HepG2 (cell line): ENCODE data around the gene DDX24.

Experiments
- MAFG ChIP-seq: sonication (generic); formaldehyde crosslinking; IDR thresholded peaks from 2 replicates; pipeline ENCODE4 v1.5.1; 2020; ENCODE audit warnings: mild to moderate bottlenecking, missing genetic modification reagents
- NR1H2 ChIP-seq: sonication (generic); formaldehyde crosslinking; IDR thresholded peaks from 2 replicates; pipeline ENCODE4 v1.8.1; 2022; ENCODE audit warnings: low read depth, missing genetic modification reagents, borderline replicate concordance
- POLR2A ChIP-seq, 2 experiments: IDR thresholded peaks; 2 replicates each; pipeline ENCODE4 v1.6.1; 2011; ENCODE audit warnings: low read depth in 2 of 2, low read length in 2 of 2, mild to moderate bottlenecking in 1 of 2, moderate library complexity in 1 of 2; ENCODE audit not compliant: insufficient read depth in 1 of 2
- RBAK ChIP-seq: sonication (generic); formaldehyde crosslinking; IDR thresholded peaks from 2 replicates; pipeline ENCODE4 v1.5.1; 2020; ENCODE audit warnings: mild to moderate bottlenecking, missing genetic modification reagents
- SMC3 ChIP-seq: IDR thresholded peaks from 2 replicates; pipeline ENCODE4 v1.6.1; 2011; ENCODE audit warnings: low read length, improper control_type of control experiment
- TARDBP ChIP-seq: sonication (generic); formaldehyde crosslinking; IDR thresholded peaks from 2 replicates; pipeline ENCODE4 v1.8.0; 2022; ENCODE audit warnings: mild to moderate bottlenecking, missing genetic modification reagents
- ZNF12 ChIP-seq: sonication (generic); formaldehyde crosslinking; IDR thresholded peaks from 2 replicates; pipeline ENCODE4 v1.5.0; 2020; ENCODE audit warnings: missing genetic modification reagents
- TF ChIP-seq, protein P1 (sequence below): sonication (generic); formaldehyde crosslinking; IDR thresholded peaks from 2 replicates; pipeline ENCODE4 v1.5.1; 2020; ENCODE audit warnings: mild to moderate bottlenecking, missing genetic modification reagents
- TF ChIP-seq, protein P2 (sequence below): sonication (generic); formaldehyde crosslinking; IDR thresholded peaks from 2 replicates; pipeline ENCODE4 v1.5.0; 2020; ENCODE audit warnings: mild to moderate bottlenecking, missing genetic modification reagents, moderate library complexity
- TF ChIP-seq, protein P3 (sequence below): sonication (generic); formaldehyde crosslinking; IDR thresholded peaks from 2 replicates; pipeline ENCODE4 v1.8.1; 2022; ENCODE audit warnings: mild to moderate bottlenecking, missing genetic modification reagents

GRCh38 chr14:94040796-94041195 lies 40.2 kb downstream of the DDX24 start:
- TF ChIP-seq, protein P1, sequence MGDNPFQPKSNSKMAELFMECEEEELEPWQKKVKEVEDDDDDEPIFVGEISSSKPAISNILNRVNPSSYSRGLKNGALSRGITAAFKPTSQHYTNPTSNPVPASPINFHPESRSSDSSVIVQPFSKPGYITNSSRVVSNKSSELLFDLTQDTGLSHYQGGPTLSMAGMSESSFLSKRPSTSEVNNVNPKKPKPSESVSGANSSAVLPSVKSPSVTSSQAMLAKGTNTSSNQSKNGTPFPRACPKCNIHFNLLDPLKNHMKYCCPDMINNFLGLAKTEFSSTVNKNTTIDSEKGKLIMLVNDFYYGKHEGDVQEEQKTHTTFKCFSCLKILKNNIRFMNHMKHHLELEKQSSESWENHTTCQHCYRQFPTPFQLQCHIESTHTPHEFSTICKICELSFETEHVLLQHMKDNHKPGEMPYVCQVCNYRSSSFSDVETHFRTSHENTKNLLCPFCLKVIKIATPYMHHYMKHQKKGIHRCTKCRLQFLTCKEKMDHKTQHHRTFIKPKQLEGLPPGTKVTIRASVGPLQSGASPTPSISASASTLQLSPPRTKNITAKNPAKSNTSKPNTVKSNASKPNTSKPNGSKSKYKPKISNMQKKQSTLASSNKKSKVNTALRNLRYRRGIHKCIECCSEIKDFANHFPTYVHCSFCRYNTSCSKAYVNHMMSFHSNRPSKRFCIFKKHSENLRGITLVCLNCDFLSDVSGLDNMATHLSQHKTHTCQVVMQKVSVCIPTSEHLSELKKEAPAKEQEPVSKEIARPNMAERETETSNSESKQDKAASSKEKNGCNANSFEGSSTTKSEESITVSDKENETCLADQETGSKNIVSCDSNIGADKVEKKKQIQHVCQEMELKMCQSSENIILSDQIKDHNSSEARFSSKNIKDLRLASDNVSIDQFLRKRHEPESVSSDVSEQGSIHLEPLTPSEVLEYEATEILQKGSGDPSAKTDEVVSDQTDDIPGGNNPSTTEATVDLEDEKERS: no peak
- TF ChIP-seq, protein P2, sequence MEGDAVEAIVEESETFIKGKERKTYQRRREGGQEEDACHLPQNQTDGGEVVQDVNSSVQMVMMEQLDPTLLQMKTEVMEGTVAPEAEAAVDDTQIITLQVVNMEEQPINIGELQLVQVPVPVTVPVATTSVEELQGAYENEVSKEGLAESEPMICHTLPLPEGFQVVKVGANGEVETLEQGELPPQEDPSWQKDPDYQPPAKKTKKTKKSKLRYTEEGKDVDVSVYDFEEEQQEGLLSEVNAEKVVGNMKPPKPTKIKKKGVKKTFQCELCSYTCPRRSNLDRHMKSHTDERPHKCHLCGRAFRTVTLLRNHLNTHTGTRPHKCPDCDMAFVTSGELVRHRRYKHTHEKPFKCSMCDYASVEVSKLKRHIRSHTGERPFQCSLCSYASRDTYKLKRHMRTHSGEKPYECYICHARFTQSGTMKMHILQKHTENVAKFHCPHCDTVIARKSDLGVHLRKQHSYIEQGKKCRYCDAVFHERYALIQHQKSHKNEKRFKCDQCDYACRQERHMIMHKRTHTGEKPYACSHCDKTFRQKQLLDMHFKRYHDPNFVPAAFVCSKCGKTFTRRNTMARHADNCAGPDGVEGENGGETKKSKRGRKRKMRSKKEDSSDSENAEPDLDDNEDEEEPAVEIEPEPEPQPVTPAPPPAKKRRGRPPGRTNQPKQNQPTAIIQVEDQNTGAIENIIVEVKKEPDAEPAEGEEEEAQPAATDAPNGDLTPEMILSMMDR (CRISPR knock-in tag): no peak
- TF ChIP-seq NR1H2 (CRISPR knock-in tag) (no peak), RBAK (no peak), SMC3 (no peak), MAFG (CRISPR knock-in tag) (no peak), ZNF12 (CRISPR knock-in tag) (no peak), TARDBP (CRISPR knock-in tag) (no peak), POLR2A (IDR thresholded peaks at IDR 0.05; ENCODE audit: insufficient read depth in 1 of 2, low read depth in 2 of 2, low read length in 2 of 2) (no peak)
- TF ChIP-seq, protein P3, sequence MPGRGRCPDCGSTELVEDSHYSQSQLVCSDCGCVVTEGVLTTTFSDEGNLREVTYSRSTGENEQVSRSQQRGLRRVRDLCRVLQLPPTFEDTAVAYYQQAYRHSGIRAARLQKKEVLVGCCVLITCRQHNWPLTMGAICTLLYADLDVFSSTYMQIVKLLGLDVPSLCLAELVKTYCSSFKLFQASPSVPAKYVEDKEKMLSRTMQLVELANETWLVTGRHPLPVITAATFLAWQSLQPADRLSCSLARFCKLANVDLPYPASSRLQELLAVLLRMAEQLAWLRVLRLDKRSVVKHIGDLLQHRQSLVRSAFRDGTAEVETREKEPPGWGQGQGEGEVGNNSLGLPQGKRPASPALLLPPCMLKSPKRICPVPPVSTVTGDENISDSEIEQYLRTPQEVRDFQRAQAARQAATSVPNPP (CRISPR knock-in tag): no peak
